GM19240 (cell line): Measurements from ENCODE around the gene EXOC4.
"Not testable (repeated sequence)": the region's sequence is repeated elsewhere in the genome, so short reads cannot be mapped to it uniquely, and the experiment has no call there.

ENCODE experiments used
- DNase-seq: peaks from one replicate; pipeline ENCODE4 v3.0.0; 2011; ENCODE audit warnings: low spot score; ENCODE audit not compliant: insufficient read length

EXOC4 gene

GRCh38 chr7:134059921-134060320 is 807.0 kb downstream of the EXOC4 start:
- no peak for DNase-seq

- DNase-seq = no peak
These were observed 808.0 kb downstream of the EXOC4 start for GRCh38 chr7:134060874-134061273.

GRCh38 chr7:134062460-134062859 is 809.6 kb downstream of the EXOC4 start:
- no peak for DNase-seq

GRCh38 chr7:134065415-134065814 is 812.5 kb downstream of the EXOC4 start:
- no peak for DNase-seq

GRCh38 chr7:134067164-134067563 is 814.3 kb downstream of the EXOC4 start:
- DNase-seq = no peak

GRCh38 chr7:134068670-134069069 is 815.8 kb downstream of the EXOC4 start:
- no peak for DNase-seq

GRCh38 chr7:134069187-134069586 is 816.3 kb downstream of the EXOC4 start:
- no peak for DNase-seq

- no peak for DNase-seq
These were observed 817.8 kb downstream of the EXOC4 start for GRCh38 chr7:134070673-134071072.

GRCh38 chr7:134071355-134072331 is 818.8 kb downstream of the EXOC4 start:
- no peak for DNase-seq

- no peak for DNase-seq
These were observed 820.4 kb downstream of the EXOC4 start for GRCh38 chr7:134073276-134073675.

GRCh38 chr7:134075799-134076198 is 822.9 kb downstream of the EXOC4 start:
- DNase-seq = no peak

- DNase-seq = not testable (repeated sequence)
These were observed 824.7 kb downstream of the EXOC4 start for GRCh38 chr7:134077560-134077959.

- no peak for DNase-seq
These were observed 826.1 kb downstream of the EXOC4 start for GRCh38 chr7:134078991-134079390.

- no peak for DNase-seq
These were observed 828.8 kb downstream of the EXOC4 start for GRCh38 chr7:134081695-134082094.

- no peak for DNase-seq
These were observed 831.0 kb downstream of the EXOC4 start for GRCh38 chr7:134083766-134084487.

- DNase-seq = no peak
These were observed 831.7 kb downstream of the EXOC4 start for GRCh38 chr7:134084488-134085144.

GRCh38 chr7:134085311-134085710 is 832.4 kb downstream of the EXOC4 start:
- DNase-seq = no peak

- no peak for DNase-seq
These were observed 834.3 kb downstream of the EXOC4 start for GRCh38 chr7:134086998-134087735.

- DNase-seq = no peak
These were observed 835.3 kb downstream of the EXOC4 start for GRCh38 chr7:134088199-134088598.

GRCh38 chr7:134089446-134089845 is 836.6 kb downstream of the EXOC4 start:
- DNase-seq = no peak

- no peak for DNase-seq
These were observed 845.2 kb downstream of the EXOC4 start for GRCh38 chr7:134098072-134098471.
